ENCODE measurements around the gene KCTD16.

The KCTD16 gene

GRCh38 chr5:144191531-144191930 is 20.9 kb downstream of the KCTD16 start:
- DNase-seq (ENCODE audit: low read depth, low spot score), result no peak
- WGBS (ENCODE audit: insufficient coverage, insufficient read length), result no CpG with 5 or more reads among the region's 3 CpGs
- H3K4me1 ChIP-seq (ENCODE audit: control insufficient read depth, insufficient read depth, low read length), result peaks cover 1% of the 10 kb centered on the region; the same call in 1 of the 2 replicates
- no peaks in the 10 kb centered on the region for H3K27me3 ChIP-seq (ENCODE audit: control insufficient read depth, insufficient read depth, low read length)
- no peak overlapping the region for H3K4me3 ChIP-seq (ENCODE audit: low read length)
- no peaks in the 10 kb centered on the region for H3K9me3 ChIP-seq (ENCODE audit: control insufficient read depth, insufficient read depth, low read length)
- no peaks in the 10 kb centered on the region for H3K36me3 ChIP-seq (ENCODE audit: control insufficient read depth, insufficient read depth, low read length)
- no peak overlapping the region for H3K27ac ChIP-seq (ENCODE audit: low read length)

- H3K27me3 ChIP-seq (ENCODE audit: control insufficient read depth, insufficient read depth, low read length), result no peaks in the 10 kb centered on the region
- H3K4me1 ChIP-seq (ENCODE audit: control insufficient read depth, insufficient read depth, low read length), result peaks cover 1% of the 10 kb centered on the region; the same call in 1 of the 2 replicates
- H3K9me3 ChIP-seq (ENCODE audit: control insufficient read depth, insufficient read depth, low read length), result no peaks in the 10 kb centered on the region
- no CpG with 5 or more reads among the region's 3 CpGs for WGBS (ENCODE audit: insufficient coverage, insufficient read length)
- no peak for DNase-seq (ENCODE audit: low read depth, low spot score)
- no peak overlapping the region for H3K4me3 ChIP-seq (ENCODE audit: low read length)
- no peaks in the 10 kb centered on the region for H3K36me3 ChIP-seq (ENCODE audit: control insufficient read depth, insufficient read depth, low read length)
- H3K27ac ChIP-seq (ENCODE audit: low read length), result no peak overlapping the region
These were observed 21.3 kb downstream of the KCTD16 start for GRCh38 chr5:144191998-144192397.

GRCh38 chr5:144192661-144193060 is 22.0 kb downstream of the KCTD16 start:
- no peaks in the 10 kb centered on the region for H3K36me3 ChIP-seq (ENCODE audit: control insufficient read depth, insufficient read depth, low read length)
- H3K9me3 ChIP-seq (ENCODE audit: control insufficient read depth, insufficient read depth, low read length), result no peaks in the 10 kb centered on the region
- no peak overlapping the region for H3K27ac ChIP-seq (ENCODE audit: low read length)
- no peak for DNase-seq (ENCODE audit: low read depth, low spot score)
- H3K27me3 ChIP-seq (ENCODE audit: control insufficient read depth, insufficient read depth, low read length), result no peaks in the 10 kb centered on the region
- no peak overlapping the region for H3K4me3 ChIP-seq (ENCODE audit: low read length)
- H3K4me1 ChIP-seq (ENCODE audit: control insufficient read depth, insufficient read depth, low read length), result peaks cover 1% of the 10 kb centered on the region; the same call in 1 of the 2 replicates

GRCh38 chr5:144194144-144194543 is 23.5 kb downstream of the KCTD16 start:
- H3K4me1 ChIP-seq (ENCODE audit: control insufficient read depth, insufficient read depth, low read length), result peaks cover 1% of the 10 kb centered on the region; the same call in 1 of the 2 replicates
- H3K27me3 ChIP-seq (ENCODE audit: control insufficient read depth, insufficient read depth, low read length), result no peaks in the 10 kb centered on the region
- no peaks in the 10 kb centered on the region for H3K36me3 ChIP-seq (ENCODE audit: control insufficient read depth, insufficient read depth, low read length)
- H3K9me3 ChIP-seq (ENCODE audit: control insufficient read depth, insufficient read depth, low read length), result no peaks in the 10 kb centered on the region
- H3K4me3 ChIP-seq (ENCODE audit: low read length), result no peak overlapping the region
- no CpG with 5 or more reads among the region's 2 CpGs for WGBS (ENCODE audit: insufficient coverage, insufficient read length)
- no peak overlapping the region for H3K27ac ChIP-seq (ENCODE audit: low read length)
- DNase-seq (ENCODE audit: low read depth, low spot score), result no peak

- Histone ChIP-seq H3K4me3 (ENCODE audit: low read length) (no peak overlapping the region), H3K27ac (ENCODE audit: low read length) (no peak overlapping the region), H3K9me3 (ENCODE audit: control insufficient read depth, insufficient read depth, low read length) (no peaks in the 10 kb centered on the region), H3K4me1 (ENCODE audit: control insufficient read depth, insufficient read depth, low read length) (peaks cover 1% of the 10 kb centered on the region; the same call in 1 of the 2 replicates), H3K27me3 (ENCODE audit: control insufficient read depth, insufficient read depth, low read length) (no peaks in the 10 kb centered on the region), H3K36me3 (ENCODE audit: control insufficient read depth, insufficient read depth, low read length) (no peaks in the 10 kb centered on the region)
- WGBS (ENCODE audit: insufficient coverage, insufficient read length), result no CpG with 5 or more reads among the region's 4 CpGs
- DNase-seq (ENCODE audit: low read depth, low spot score), result no peak
These were observed 24.8 kb downstream of the KCTD16 start for GRCh38 chr5:144195448-144195847.

- Histone ChIP-seq H3K4me1 (ENCODE audit: control insufficient read depth, insufficient read depth, low read length) (peaks cover 1% of the 10 kb centered on the region; the same call in 1 of the 2 replicates), H3K36me3 (ENCODE audit: control insufficient read depth, insufficient read depth, low read length) (no peaks in the 10 kb centered on the region), H3K27me3 (ENCODE audit: control insufficient read depth, insufficient read depth, low read length) (no peaks in the 10 kb centered on the region), H3K27ac (ENCODE audit: low read length) (no peak overlapping the region), H3K4me3 (ENCODE audit: low read length) (no peak overlapping the region), H3K9me3 (ENCODE audit: control insufficient read depth, insufficient read depth, low read length) (no peaks in the 10 kb centered on the region)
- WGBS (ENCODE audit: insufficient coverage, insufficient read length), result no CpG with 5 or more reads among the region's 1 CpG
- no peak for DNase-seq (ENCODE audit: low read depth, low spot score)
These were observed 25.9 kb downstream of the KCTD16 start for GRCh38 chr5:144196612-144197011.

- Histone ChIP-seq H3K4me3 (ENCODE audit: low read length) (no peak overlapping the region), H3K27ac (ENCODE audit: low read length) (no peak overlapping the region), H3K9me3 (ENCODE audit: control insufficient read depth, insufficient read depth, low read length) (no peaks in the 10 kb centered on the region), H3K27me3 (ENCODE audit: control insufficient read depth, insufficient read depth, low read length) (no peaks in the 10 kb centered on the region), H3K36me3 (ENCODE audit: control insufficient read depth, insufficient read depth, low read length) (no peaks in the 10 kb centered on the region), H3K4me1 (ENCODE audit: control insufficient read depth, insufficient read depth, low read length) (no peaks in the 10 kb centered on the region)
- no peak for DNase-seq (ENCODE audit: low read depth, low spot score)
- no CpG with 5 or more reads among the region's 3 CpGs for WGBS (ENCODE audit: insufficient coverage, insufficient read length)
These were observed 27.7 kb downstream of the KCTD16 start for GRCh38 chr5:144198386-144198785.

GRCh38 chr5:144201588-144201987 is 30.9 kb downstream of the KCTD16 start:
- Histone ChIP-seq H3K36me3 (ENCODE audit: control insufficient read depth, insufficient read depth, low read length) (no peaks in the 10 kb centered on the region), H3K27ac (ENCODE audit: low read length) (no peak overlapping the region), H3K4me1 (ENCODE audit: control insufficient read depth, insufficient read depth, low read length) (no peaks in the 10 kb centered on the region; the same call in 1 of the 2 replicates), H3K4me3 (ENCODE audit: low read length) (no peak overlapping the region), H3K27me3 (ENCODE audit: control insufficient read depth, insufficient read depth, low read length) (no peaks in the 10 kb centered on the region; the same call in 1 of the 2 replicates), H3K9me3 (ENCODE audit: control insufficient read depth, insufficient read depth, low read length) (no peaks in the 10 kb centered on the region)
- WGBS (ENCODE audit: insufficient coverage, insufficient read length), result no CpG with 5 or more reads among the region's 5 CpGs
- DNase-seq (ENCODE audit: low read depth, low spot score), result no peak

GRCh38 chr5:144202072-144202471 is 31.4 kb downstream of the KCTD16 start:
- Histone ChIP-seq H3K4me3 (ENCODE audit: low read length) (no peak overlapping the region), H3K36me3 (ENCODE audit: control insufficient read depth, insufficient read depth, low read length) (no peaks in the 10 kb centered on the region), H3K9me3 (ENCODE audit: control insufficient read depth, insufficient read depth, low read length) (no peaks in the 10 kb centered on the region), H3K4me1 (ENCODE audit: control insufficient read depth, insufficient read depth, low read length) (no peaks in the 10 kb centered on the region; the same call in 1 of the 2 replicates), H3K27me3 (ENCODE audit: control insufficient read depth, insufficient read depth, low read length) (no peaks in the 10 kb centered on the region; the same call in 1 of the 2 replicates), H3K27ac (ENCODE audit: low read length) (no peak overlapping the region)
- DNase-seq (ENCODE audit: low read depth, low spot score), result no peak
- WGBS (ENCODE audit: insufficient coverage, insufficient read length), result no CpG with 5 or more reads among the region's 10 CpGs

GRCh38 chr5:144202726-144203125 is 32.1 kb downstream of the KCTD16 start:
- H3K9me3 ChIP-seq (ENCODE audit: control insufficient read depth, insufficient read depth, low read length), result no peaks in the 10 kb centered on the region
- no peaks in the 10 kb centered on the region for H3K36me3 ChIP-seq (ENCODE audit: control insufficient read depth, insufficient read depth, low read length)
- no peak for DNase-seq (ENCODE audit: low read depth, low spot score)
- no peaks in the 10 kb centered on the region; the same call in 1 of the 2 replicates for H3K27me3 ChIP-seq (ENCODE audit: control insufficient read depth, insufficient read depth, low read length)
- no CpG with 5 or more reads among the region's 1 CpG for WGBS (ENCODE audit: insufficient coverage, insufficient read length)
- H3K4me3 ChIP-seq (ENCODE audit: low read length), result no peak overlapping the region
- no peak overlapping the region for H3K27ac ChIP-seq (ENCODE audit: low read length)
- H3K4me1 ChIP-seq (ENCODE audit: control insufficient read depth, insufficient read depth, low read length), result no peaks in the 10 kb centered on the region; the same call in 1 of the 2 replicates

Data from iPS DF 6.9 (cell line).